Measurements from ENCODE around the gene UGT1A9.
"Not testable (repeated sequence)": the region's sequence is repeated elsewhere in the genome, so short reads cannot be mapped to it uniquely, and the experiment has no call there.

Gene UGT1A9

GRCh38 chr2:233671290-233672161 is at the start of gene UGT1A9:
Gene UGT1A9, plus strand, starts transcription at chr2:233671898. Its CDS starts 37 bp downstream, at chr2:233671935.
- no peak for DNase-seq

- no peak for DNase-seq
These were observed 44.2 kb upstream of the UGT1A9 start for GRCh38 chr2:233627331-233628025.

DNA sequence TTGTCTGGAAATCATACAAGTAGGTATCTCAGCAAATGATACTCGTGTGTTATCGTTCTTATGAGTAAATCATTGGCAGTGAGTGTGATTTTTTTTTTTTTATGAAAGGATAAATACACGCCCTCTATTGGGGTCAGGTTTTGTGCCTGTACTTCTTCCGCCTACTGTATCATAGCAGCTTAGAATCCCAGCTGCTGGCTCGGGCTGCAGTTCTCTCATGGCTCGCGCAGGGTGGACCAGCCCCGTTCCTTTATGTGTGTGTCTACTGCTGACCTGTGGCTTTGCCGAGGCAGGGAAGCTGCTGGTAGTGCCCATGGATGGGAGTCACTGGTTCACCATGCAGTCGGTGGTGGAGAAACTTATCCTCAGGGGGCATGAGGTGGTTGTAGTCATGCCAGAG is 35.4 kb upstream of the UGT1A9 start, which contains the start of gene UGT1A10:
Gene UGT1A10, plus strand, starts transcription at position 143 of the 400 bp plus-strand sequence. Its CDS starts 75 bp downstream, at position 218.
- DNase-seq: not testable (repeated sequence)

GRCh38 chr2:233638836-233639235 is 32.9 kb upstream of the UGT1A9 start:
- no peak for DNase-seq

DNA sequence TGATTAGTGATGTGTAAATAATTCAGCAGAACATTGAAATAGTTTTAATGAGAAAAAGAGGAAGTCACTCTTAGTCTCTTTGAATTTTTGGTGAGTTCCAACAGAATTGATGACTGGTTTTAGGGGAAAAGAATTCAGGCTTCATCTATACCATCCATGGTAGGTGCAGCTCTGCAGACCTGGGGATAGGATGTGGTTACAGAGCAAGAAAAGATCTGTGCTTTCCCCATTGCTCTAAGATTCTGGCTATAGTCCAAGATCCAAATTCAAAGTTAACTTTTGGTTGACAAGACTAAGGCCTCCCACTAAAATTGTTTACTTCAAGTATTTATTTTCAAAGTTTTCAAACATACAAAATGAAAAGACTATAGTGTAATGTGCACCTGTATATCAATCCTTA is 31.8 kb upstream of the UGT1A9 start:
- no peak for DNase-seq

DNA sequence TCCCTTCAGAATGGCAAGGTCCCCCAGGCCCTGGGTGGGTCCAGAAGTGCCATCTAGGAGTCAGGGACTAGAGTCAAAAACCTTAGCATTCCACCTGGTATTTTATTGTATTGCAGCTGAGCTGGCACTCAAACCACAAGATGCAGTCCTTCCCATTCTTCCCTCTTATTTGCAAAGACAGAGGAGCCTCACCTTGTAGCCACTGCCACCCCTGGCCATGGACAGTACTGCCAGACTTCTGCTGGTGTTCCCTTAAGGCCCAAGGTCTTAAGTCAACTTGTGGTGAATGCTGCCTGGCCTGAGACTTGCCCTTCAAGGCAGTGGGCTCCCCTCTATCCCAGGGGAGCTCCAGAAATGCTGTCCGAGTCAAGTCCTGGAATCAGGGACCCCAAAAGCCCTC is 28.6 kb upstream of the UGT1A9 start:
- peak in 1 of 2 experiments; percentile 2 for DNase-seq

DNA sequence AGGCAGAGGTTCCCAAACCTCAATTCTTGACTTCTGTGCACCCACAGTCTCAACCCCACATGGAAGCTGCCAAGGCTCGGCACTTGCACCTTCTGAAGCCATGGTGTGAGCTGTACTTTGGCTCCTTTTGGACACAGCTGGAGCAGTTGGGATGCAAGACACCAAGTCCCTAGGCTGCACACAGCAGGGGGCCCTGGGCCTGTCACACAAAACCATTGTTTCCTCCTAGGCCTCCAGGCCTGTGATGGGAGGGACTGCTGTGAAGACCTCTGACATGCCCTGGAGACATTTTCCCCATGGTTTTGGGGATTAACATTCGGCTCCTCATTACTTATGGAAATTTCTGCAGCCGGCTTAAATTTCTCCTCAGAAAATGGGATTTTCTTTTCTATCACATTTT is 25.7 kb upstream of the UGT1A9 start:
- not testable (repeated sequence) for DNase-seq

DNA sequence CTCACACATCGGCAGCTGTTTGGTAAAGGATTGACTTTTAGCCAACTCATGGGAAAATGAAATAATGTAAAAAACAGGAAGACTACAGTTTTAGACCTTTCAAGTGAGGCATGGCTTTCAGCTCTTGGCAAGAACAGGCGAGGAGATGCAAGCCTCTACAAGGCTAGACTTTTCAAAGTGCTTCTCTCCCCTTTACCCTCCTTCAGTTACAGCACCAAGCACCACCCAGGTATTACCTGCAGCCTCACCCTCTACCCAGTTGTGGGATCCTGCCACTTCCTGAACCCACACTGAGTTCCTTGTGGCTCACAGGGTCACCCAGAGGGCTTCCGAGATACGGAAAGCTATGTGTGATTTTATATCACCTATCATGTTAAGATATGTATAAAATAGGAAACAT is 20.7 kb upstream of the UGT1A9 start:
- no peak for DNase-seq

GRCh38 chr2:233651430-233651829 is 20.3 kb upstream of the UGT1A9 start:
- DNase-seq: no peak

GRCh38 chr2:233654501-233654900 is 17.2 kb upstream of the UGT1A9 start:
- no peak for DNase-seq

DNA sequence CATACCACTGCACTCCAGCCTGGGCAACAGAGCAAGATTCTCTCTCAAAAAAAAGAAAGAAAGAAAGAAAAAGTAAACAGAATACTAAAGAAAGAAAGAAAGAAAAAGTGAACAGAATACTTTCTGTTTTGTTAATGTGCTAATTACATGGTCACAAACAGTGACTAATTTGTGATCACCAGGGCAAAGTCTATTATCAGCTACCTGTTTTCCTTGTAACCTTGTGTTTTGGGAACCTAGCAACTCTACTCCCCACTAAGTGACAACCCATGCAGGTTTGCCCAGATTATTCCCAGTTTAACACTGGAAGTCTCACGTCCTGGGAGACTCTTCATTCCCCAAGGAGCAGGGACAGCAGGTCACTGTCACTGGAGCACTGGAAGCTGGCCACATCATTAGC is 16.7 kb upstream of the UGT1A9 start:
- DNase-seq: no peak

DNA sequence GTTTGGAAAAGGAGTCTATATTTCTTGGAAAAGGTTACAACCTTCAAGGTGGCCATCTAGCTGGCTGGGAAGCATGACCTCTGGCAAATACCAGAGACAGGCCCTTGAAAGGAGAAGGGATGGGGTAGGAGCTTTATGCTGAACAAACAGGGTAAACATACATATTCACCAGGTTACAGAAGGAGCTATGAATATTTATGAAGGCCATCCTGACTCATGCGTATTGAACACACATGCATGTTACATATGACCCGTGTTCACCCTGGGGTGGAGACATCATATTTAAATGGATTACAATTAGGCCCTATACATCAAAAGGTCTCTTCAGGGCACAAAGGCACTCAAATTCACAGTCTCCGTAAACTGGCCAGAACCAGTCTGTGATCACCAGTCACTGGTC is 15.8 kb upstream of the UGT1A9 start:
- DNase-seq: not testable (repeated sequence)

GRCh38 chr2:233656443-233656842 is 15.3 kb upstream of the UGT1A9 start:
- DNase-seq: no peak

GRCh38 chr2:233658610-233659009 is 13.1 kb upstream of the UGT1A9 start:
- DNase-seq: no peak

DNA sequence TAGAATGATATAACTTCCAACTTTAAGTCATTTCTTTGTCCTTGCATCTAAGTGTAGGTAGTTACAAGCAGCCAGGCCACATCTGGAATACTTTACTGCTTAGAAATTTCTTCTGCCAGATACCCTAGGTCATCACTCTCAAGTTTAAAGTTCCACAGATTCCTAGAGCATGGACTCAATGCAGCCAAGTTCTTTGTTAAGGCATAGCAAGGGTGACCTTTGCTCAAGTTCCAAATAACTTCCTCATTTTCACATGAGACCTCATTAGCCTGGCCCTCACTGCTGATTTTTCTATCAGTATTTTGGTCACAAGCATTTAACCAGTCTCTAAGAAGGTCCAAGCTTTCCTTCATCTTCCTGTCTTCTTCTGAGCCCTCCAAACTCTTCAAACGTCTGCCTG is 7.8 kb upstream of the UGT1A9 start:
- DNase-seq: no peak

DNA sequence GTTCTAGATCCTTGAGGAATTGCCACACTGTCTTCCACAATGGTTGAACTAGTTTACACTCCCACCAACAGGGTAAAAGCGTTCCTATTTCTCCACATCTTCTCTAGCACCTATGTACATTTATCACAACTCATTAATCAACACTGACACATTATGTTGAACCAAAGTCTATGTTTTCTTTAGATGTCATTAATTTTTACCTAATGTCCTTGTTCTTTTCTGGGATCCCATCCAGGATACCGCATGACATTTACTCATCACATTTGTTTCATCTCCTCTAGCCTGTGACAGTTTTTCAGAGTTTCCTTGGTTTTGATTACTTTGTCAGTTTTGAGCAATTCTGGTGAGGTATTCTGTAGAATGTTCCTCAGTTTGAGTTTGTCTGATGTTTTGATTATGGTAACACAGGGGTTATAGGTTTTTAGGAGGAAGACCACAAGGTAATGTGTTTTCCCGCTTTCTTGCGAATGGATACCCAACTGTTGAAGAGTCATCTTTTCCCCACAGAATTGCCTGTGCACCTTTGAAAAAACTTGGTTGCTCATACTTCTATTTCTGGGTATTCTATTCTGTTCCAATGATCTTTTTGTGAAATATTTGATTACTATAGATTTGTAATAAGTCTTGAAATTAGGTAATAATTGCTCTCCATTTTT is 3.0 kb upstream of the UGT1A9 start:
- no peak for DNase-seq

DNA sequence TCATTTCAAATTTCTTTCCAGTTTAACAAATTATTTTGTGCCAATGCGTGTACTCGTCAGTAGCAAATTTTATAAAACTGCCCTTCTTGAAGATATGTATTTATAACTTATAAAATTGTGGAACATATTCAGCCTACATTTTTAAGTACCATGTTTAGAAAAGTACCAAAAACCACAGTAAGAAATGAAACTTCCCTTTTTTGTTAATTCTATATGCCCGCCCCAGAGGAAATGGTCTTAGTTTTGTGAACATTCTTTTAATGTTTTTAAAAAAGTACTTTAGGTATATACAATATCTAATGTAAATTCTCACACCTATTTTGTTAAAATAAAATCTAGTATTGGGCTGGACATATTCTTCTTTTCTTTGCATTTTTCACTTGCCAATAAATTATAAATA is 1.2 kb downstream of the UGT1A9 start:
- no peak for DNase-seq

DNA sequence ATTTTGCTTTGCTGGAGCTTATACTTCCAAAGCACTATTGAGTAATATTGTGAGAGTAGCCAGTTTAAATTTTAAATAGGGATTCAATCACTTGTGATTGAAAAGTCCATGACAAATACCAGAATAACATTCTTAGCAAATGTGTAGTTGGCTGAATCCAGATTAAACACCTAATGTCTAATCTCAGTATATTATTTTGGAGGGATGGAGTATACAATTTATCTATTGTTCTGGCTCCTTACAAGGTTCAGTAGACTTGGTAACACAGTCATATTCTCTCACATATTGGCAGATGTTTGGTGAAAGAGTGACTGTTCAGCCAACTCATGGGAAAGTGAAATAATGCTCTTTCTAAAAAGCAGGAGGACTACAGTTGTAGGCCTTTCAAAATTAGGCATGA is 2.2 kb downstream of the UGT1A9 start:
- DNase-seq: no peak

GRCh38 chr2:233674314-233674713 is 2.6 kb downstream of the UGT1A9 start:
- no peak for DNase-seq

GRCh38 chr2:233674995-233675394 is 3.3 kb downstream of the UGT1A9 start:
- DNase-seq: no peak

- DNase-seq: no peak
These were observed 4.3 kb downstream of the UGT1A9 start for GRCh38 chr2:233676046-233676445.

- no peak for DNase-seq
These were observed 7.5 kb downstream of the UGT1A9 start for GRCh38 chr2:233679196-233679595.

DNA sequence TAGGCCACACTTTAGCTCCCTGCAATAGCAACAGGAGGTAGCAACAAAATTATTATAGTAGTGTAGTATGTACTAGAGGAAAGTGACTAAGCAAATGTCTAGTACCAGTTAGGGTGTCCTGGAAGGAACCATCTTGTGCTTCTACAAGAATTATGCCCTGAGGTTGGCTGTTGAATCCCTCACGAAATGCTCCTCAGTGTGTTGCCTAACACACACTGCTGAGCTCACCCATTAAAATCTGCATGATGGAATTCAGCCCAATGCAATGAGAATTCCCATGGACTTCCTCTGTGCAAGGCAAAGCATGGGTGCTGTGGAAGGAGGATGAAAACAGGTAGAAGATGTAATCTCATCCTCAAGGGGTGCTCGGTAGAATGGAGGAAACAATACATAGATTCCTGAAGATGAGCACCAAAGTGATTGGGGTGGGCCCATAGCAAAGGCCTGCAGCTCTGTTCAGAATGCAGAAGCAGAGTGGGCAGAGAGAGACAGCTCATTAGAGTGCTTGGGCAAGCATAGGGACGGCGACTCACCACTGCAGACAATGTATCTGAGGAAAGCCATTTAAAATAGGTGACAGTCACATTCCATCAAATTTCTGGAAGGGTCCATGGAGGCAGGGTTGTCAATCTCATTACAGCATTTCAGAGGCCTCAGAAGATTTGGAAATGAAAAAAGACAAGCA is 8.8 kb downstream of the UGT1A9 start:
- no peak for DNase-seq
